ENCODE measurements around the gene SPATA24.
"Not testable (repeated sequence)": the region's sequence is repeated elsewhere in the genome, so short reads cannot be mapped to it uniquely, and the experiment has no call there.

SPATA24 gene

DNA sequence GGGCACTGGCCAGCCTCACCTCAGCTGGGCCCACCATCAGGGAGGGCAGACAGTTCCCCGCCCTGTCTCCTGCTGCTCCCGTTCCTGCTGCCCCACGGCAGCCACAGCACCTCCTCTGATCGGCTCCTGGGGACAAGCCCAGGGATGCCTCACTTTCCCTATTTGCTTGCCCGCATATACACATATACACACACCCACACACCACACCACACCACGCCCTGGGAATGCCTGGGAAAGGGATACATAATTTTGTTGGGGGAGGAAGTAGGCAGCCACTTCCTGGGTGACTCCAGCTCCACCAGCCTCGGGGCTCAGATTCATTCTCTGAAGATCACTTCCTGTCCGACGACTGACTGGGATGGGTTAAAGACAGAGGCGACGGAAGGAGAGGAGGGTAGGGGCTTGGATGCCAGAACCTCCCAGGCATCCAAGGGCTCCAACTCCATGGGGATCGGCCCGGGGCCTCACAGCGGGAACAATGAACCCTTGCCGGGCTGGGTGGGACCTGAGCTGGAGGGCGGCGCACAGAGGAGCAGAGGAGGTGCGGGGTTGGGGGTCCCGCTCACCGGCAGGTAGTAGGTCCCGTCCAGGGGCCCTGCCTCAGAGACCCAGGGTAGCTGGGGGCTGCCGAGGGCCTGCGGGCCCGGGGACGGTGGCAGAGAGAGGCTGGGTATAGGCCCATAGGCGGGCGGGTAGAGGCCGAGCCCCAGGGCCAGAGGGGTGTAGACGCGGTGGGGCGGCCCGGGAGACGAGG lies 12.1 kb downstream of the SPATA24 start:
- no peak for DNase-seq (ENCODE audit: low read depth)
- H3K4me3 ChIP-seq (replicated peaks; ENCODE audit: low read depth, low read length) = no peak overlapping the region
- TF ChIP-seq, protein P1, sequence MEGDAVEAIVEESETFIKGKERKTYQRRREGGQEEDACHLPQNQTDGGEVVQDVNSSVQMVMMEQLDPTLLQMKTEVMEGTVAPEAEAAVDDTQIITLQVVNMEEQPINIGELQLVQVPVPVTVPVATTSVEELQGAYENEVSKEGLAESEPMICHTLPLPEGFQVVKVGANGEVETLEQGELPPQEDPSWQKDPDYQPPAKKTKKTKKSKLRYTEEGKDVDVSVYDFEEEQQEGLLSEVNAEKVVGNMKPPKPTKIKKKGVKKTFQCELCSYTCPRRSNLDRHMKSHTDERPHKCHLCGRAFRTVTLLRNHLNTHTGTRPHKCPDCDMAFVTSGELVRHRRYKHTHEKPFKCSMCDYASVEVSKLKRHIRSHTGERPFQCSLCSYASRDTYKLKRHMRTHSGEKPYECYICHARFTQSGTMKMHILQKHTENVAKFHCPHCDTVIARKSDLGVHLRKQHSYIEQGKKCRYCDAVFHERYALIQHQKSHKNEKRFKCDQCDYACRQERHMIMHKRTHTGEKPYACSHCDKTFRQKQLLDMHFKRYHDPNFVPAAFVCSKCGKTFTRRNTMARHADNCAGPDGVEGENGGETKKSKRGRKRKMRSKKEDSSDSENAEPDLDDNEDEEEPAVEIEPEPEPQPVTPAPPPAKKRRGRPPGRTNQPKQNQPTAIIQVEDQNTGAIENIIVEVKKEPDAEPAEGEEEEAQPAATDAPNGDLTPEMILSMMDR (IDR thresholded peaks at IDR 0.05; ENCODE audit: low read length, missing control alignments) = no peak

DNA sequence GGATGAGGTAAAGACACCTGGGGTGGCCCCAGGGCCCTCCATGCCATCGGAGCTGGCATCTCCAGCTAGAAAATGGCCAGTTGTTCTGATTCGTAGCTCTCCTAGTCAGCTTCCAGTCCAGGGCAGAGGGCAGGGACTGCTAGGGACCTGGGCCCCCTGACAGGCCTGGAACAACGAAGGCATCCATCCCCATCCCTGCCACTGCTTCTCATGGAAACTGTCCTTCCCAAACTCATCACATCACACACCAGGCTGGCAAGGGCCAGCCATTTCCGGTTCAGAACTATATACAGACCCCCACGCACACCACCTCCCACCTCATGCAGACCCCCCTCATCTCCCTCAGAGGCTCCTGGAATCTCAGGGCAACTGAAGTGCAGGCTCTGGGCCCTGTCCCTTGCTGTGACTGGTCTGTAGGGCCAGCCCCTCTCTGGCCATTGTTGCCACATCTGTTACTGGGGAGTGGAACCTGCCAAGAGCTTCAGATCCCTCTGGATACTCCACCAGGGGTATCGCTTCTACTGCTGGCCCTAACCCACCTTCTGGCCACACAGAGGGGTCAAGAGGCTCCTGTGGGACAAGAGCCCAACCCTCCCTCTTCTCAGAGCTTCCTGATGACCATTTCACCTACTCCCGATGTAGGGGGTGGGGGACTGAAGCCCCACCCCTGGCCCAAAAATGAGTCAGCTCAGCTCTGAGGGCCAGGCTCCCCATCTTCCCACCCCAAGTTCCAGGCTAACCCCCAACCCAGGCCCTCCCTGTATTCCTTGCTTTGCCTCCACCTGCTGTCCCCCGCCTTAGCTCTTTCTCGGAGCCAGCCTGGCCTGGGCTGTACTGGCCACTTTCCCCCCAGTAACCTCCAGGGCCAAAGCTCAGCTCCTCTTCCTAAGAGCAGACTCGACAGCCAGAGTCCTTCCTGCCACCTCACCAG lies 13.0 kb downstream of the SPATA24 start:
- DNase-seq (ENCODE audit: low read depth) = no peak
- no peak overlapping the region for H3K4me3 ChIP-seq (replicated peaks; ENCODE audit: low read depth, low read length)
- TF ChIP-seq, protein P1 (IDR thresholded peaks at IDR 0.05; ENCODE audit: low read length, missing control alignments) = no peak

GRCh38 chr5:139389701-139390638 lies 13.9 kb downstream of the SPATA24 start, which contains the start of gene MZB1:
Gene MZB1 (minus strand): TSS chr5:139389913. CDS start chr5:139389856, 57 bp downstream.
- H3K4me3 ChIP-seq (replicated peaks; ENCODE audit: low read depth, low read length) = no peak within 1 kb of the TSS
- TF ChIP-seq, protein P1 (IDR thresholded peaks at IDR 0.05; ENCODE audit: low read length, missing control alignments) = no peak
- no peak for DNase-seq (ENCODE audit: low read depth)

DNA sequence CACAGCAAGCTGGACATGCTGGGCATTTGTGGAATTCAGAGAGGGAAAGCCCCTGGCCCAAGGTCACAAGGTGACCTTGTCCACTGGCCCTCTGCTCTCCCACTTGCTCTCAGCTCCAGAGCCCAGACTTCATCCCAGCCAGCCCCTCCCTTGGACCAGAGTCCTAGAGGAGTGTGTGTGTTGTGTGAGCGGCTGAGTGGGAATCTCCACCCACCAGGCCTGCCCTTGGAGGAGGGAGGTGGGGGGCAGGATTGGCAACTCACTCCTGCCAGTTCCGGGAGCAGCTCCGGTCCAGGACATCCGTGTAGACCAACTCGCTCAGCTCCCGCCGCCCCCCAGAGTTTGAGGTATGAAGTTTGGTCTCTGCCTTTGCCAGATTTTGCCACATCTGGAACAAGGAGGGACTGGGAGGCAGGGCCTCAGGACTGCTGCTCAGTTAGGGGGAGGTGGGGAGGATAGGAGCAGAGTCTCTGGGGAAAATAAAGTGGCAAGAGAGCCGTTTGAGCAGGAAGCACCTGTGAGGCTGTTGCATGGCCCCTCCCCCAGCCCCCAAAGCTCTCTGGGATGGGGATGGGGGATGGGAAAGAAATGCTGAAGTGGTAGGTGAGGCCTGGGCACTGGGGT lies 15.6 kb downstream of the SPATA24 start:
- DNase-seq (ENCODE audit: low read depth) = no peak
- no peak overlapping the region for H3K4me3 ChIP-seq (replicated peaks; ENCODE audit: low read depth, low read length)
- TF ChIP-seq, protein P1 (IDR thresholded peaks at IDR 0.05; ENCODE audit: low read length, missing control alignments) = no peak

- TF ChIP-seq, protein P1 (IDR thresholded peaks at IDR 0.05; ENCODE audit: low read length, missing control alignments) = no peak
- no peak for DNase-seq (ENCODE audit: low read depth)
- no peak overlapping the region for H3K4me3 ChIP-seq (replicated peaks; ENCODE audit: low read depth, low read length)
Measured at GRCh38 chr5:139387611-139388197, 16.2 kb downstream of the SPATA24 start.

DNA sequence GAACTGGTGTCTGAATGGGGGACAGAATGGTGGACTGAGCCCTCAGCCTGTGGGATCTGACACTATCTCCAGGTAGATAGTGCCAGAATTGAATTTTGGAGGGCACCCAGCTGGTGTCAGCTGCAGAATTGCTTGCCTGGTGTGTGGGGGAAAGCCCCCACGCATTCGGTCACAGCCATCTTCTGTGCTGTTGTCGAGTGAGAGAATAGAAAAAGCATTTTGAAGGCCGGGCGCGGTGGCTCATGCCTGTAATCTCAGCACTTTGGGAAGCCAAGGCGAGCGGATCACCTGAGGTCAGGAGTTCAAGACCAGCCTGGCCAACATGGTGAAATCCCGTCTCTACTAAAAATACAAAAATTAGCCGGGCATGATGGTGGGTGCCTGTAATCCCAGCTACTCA lies 16.9 kb downstream of the SPATA24 start:
- H3K4me3 ChIP-seq (replicated peaks; ENCODE audit: low read depth, low read length); DNase-seq (ENCODE audit: low read depth): not testable (repeated sequence)
